ENCODE measurements around the gene CHST9. TPM values are rescaled to one million over a fixed set of nuclear protein-coding genes. Genes with fewer than 3 reads are reported as not detected.
"Not testable (repeated sequence)": the region's sequence is repeated elsewhere in the genome, so short reads cannot be mapped to it uniquely, and the experiment has no call there.

CHST9 gene, protein sequence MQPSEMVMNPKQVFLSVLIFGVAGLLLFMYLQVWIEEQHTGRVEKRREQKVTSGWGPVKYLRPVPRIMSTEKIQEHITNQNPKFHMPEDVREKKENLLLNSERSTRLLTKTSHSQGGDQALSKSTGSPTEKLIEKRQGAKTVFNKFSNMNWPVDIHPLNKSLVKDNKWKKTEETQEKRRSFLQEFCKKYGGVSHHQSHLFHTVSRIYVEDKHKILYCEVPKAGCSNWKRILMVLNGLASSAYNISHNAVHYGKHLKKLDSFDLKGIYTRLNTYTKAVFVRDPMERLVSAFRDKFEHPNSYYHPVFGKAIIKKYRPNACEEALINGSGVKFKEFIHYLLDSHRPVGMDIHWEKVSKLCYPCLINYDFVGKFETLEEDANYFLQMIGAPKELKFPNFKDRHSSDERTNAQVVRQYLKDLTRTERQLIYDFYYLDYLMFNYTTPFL
- total RNA-seq, result 1 to 10 TPM in 2 of 4 donors, under 1 TPM in 2; 0.53 to 4.5 (median 1.8) TPM

DNA sequence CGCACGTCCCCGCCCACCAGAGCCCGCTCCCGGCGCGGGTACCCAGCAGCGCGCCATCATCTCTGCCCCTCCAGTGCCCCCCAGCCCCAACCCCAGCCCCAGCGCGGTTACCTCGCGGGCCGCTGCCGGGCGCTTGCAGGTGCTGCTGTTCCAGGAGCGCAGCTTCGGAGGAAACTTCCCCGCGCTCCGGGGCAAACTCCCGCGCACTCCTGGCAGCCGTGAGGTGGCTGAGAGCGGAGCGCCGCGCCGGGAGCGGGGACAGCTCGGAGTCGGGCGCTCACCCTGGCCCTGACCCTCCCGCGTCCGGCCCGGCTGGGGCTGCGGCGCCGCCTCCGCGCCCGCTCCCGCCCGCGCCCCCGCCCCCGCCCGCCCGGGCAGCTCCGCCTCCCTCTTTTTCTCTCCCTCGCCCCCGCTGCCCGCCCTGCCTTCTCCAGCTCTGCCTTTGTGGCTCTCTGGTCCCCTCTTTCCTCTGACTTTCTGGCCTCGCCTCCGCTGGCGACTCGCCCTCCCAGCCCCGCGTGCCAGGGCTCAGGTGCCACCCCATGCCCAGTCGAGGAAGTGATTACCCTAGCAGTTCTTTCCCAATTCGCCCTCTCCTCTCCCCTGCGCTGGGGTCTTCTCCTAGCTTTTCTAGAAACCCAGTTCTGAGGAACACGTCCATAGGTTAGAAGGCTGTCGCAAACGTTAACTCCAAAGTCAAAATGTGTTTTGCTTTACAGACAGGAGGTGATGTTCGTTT lies at the start of gene CHST9:
Gene CHST9 (minus strand): TSS at position 284 of the 739 bp plus-strand sequence. CDS start 42,499 bp downstream, outside the sequence.
- Histone ChIP-seq H3K4me1 (peaks cover 0 to 16% (median 0%) of the 10 kb centered on the region in 3 donors), H3K9me3 (no peaks in the 10 kb centered on the region), H3K27ac (peak within 1 kb of the TSS in 2 of 4 donors; percentile 20 to 23), H3K4me3 (peak within 1 kb of the TSS; percentile 41 to 69 (median 55)), H3K27me3 (peaks cover 0 to 31% (median 2%) of the 10 kb centered on the region in 4 donors), H3K36me3 (no peaks in the 10 kb centered on the region)
- DNase-seq, result no peak
- TF ChIP-seq, protein P1, sequence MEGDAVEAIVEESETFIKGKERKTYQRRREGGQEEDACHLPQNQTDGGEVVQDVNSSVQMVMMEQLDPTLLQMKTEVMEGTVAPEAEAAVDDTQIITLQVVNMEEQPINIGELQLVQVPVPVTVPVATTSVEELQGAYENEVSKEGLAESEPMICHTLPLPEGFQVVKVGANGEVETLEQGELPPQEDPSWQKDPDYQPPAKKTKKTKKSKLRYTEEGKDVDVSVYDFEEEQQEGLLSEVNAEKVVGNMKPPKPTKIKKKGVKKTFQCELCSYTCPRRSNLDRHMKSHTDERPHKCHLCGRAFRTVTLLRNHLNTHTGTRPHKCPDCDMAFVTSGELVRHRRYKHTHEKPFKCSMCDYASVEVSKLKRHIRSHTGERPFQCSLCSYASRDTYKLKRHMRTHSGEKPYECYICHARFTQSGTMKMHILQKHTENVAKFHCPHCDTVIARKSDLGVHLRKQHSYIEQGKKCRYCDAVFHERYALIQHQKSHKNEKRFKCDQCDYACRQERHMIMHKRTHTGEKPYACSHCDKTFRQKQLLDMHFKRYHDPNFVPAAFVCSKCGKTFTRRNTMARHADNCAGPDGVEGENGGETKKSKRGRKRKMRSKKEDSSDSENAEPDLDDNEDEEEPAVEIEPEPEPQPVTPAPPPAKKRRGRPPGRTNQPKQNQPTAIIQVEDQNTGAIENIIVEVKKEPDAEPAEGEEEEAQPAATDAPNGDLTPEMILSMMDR (IDR thresholded peaks at IDR 0.05), result no peak
- TF ChIP-seq POLR2A (IDR thresholded peaks at IDR 0.05), result no peak
- intact Hi-C loops (cut with DNase I), result no loop called here
- WGBS, 2 donors, result 5 to 8% methylated on average over 16 to 41 of the region's 67 CpGs

DNA sequence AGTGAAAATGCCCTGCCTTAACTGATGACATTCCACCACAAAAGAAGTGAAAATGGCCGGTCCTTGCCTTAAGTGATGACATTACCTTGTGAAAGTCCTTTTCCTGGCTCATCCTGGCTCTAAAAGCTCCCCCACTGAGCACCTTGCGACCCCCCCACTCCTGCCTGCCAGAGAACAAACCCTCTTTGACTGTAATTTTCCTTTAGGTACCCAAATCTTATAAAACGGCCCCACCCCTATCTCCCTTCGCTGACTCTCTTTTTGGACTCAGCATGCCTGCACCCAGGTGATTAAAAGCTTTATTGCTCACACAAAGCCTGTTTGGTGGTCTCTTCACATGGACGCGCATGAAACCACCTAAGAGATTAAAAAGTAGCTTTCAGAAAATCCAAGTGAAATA lies 47.2 kb upstream of the CHST9 start:
- peak overlapping the region in 2 of 4 donors; percentile 71 to 72 for H3K27ac ChIP-seq

DNA sequence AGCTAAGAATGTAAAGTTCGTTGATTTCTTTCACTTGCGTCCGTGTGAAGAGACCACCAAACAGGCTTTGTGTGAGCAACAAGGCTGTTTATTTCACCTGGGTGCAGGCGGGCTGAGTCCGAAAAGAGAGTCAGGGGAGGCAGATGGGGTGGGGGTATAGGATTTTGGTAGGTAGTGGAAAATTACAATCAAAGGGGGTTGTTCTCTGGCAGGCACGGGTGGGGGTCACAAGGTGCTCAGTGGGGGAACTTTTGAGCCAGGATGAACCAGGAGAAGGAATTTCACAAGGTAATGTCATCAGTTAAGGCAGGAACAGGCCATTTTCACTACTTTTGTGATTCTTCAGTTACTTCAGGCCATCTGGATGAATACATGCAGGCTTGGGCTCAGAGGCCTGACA lies 46.6 kb upstream of the CHST9 start:
- H3K4me3 ChIP-seq; DNase-seq; intact Hi-C loops (cut with DNase I); H3K36me3 ChIP-seq; H3K9me3 ChIP-seq; H3K27me3 ChIP-seq: not testable (repeated sequence)
- peaks cover 0 to 13% (median 4%) of the 10 kb centered on the region in 3 donors for H3K4me1 ChIP-seq
- WGBS, 2 donors, result 31 to 52% methylated on average over 6 of the region's 6 CpGs
- peak overlapping the region; percentile 52 to 72 (median 68) for H3K27ac ChIP-seq

More for the DNA sequence above, 47.2 kb upstream of the CHST9 start:
- H3K36me3 ChIP-seq; intact Hi-C loops (cut with DNase I); H3K9me3 ChIP-seq; DNase-seq; H3K4me3 ChIP-seq; H3K27me3 ChIP-seq: not testable (repeated sequence)
- peaks cover 0 to 13% (median 4%) of the 10 kb centered on the region in 3 donors for H3K4me1 ChIP-seq
- WGBS, 2 donors, result 65 to 75% methylated on average over 6 of the region's 6 CpGs

DNA sequence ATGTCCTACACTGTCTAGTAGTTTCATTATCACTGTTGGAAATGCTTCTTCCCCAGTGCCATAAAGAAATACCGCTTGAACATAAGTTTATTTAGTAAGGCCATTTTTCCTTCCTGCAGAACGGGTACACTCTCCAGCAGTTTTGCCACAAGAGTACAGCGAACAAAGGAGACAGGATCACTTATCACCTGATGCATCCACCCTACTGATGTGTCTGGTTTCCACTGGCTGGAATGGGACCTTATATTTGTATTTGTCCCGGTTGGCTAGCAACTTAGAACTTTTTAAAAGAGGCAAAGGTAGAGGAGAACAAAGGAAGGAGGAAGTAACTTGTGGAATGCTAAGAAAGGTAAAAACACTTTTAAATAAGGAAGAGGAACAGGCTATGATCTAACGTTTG lies 46.1 kb upstream of the CHST9 start:
- Histone ChIP-seq H3K27ac (peak overlapping the region in 3 of 4 donors; percentile 65 to 72 (median 71)), H3K4me1 (peaks cover 0 to 13% (median 4%) of the 10 kb centered on the region in 3 donors)
- H3K27me3 ChIP-seq; H3K4me3 ChIP-seq; intact Hi-C loops (cut with DNase I); DNase-seq; H3K36me3 ChIP-seq; H3K9me3 ChIP-seq: not testable (repeated sequence)
- 23 to 35% methylated on average over 5 of the region's 5 CpGs for whole genome bisulfite sequencing, 2 donors

DNA sequence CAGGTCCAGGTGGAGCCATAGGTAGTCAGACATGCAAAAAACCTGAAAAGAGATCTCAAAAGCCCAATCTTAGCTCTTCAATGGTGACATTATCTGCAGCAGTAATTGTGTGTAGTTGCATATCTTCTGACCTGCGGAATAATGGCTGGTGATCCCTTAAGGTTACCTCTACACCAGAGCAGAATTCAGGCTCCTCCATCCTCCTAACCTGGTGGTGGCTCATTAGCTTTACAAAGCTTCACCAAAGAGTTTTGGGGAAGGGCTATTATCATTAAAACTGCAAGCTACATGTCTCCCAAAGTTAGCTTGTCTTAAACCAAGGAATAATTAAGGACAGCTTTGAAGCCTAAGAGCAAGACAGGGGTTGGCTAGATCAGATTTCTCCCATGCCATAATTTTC lies 42.6 kb upstream of the CHST9 start:
- Histone ChIP-seq H3K27ac (no peak overlapping the region), H3K4me3 (no peak overlapping the region), H3K27me3 (no peaks in the 10 kb centered on the region), H3K4me1 (peaks cover 4 to 29% (median 9%) of the 10 kb centered on the region in 3 donors), H3K9me3 (no peaks in the 10 kb centered on the region), H3K36me3 (no peaks in the 10 kb centered on the region)
- WGBS, 2 donors, result 86 to 88% methylated on average over 1 of the region's 1 CpG
- intact Hi-C loops (cut with DNase I), result no loop called here
- DNase-seq, result no peak
- TF ChIP-seq, protein P1 (IDR thresholded peaks at IDR 0.05), result no peak
- TF ChIP-seq POLR2A (IDR thresholded peaks at IDR 0.05), result no peak

DNA sequence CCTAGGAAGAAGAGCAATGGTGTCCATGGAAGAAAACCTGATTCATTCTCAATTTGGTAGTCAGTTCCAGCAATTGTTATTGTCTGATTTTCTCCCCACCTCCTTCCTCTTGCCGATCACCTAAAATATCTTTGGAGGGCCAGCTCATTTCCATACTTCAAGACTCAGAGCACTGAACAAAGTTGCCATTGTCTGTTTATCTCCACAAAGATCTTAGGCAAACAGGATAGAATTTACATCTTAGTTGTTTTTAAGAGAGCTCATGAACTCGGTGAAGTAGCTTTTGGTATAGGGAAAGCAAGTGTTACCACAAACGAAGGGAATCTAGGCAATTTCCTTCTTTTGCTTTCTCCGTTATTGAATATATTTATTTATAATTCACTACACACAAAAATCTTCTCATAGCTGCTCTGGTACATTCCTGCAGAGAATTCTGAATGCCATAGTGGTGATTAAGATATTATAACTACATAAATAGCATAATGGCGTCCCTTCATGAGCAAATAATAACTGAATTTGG lies 41.5 kb upstream of the CHST9 start:
- TF ChIP-seq, protein P1 (IDR thresholded peaks at IDR 0.05), result no peak
- TF ChIP-seq POLR2A (IDR thresholded peaks at IDR 0.05), result no peak
- no peak overlapping the region for H3K4me3 ChIP-seq

More for the DNA sequence above, 41.5 kb upstream of the CHST9 start:
- Histone ChIP-seq H3K27ac (no peak overlapping the region), H3K36me3 (no peaks in the 10 kb centered on the region), H3K27me3 (no peaks in the 10 kb centered on the region), H3K9me3 (no peaks in the 10 kb centered on the region), H3K4me1 (peaks cover 2 to 19% (median 9%) of the 10 kb centered on the region in 3 donors)
- 77% methylated on average over 5 of the region's 5 CpGs for WGBS, 2 donors
- DNase-seq, result no peak
- intact Hi-C loops (cut with DNase I), result no loop called here
